H9 (cell line): Measurements from ENCODE around the gene SH3BP5. TPM values are rescaled to one million over a fixed set of nuclear protein-coding genes. Genes with fewer than 3 reads are reported as not detected.
"Not testable (repeated sequence)": the region's sequence is repeated elsewhere in the genome, so short reads cannot be mapped to it uniquely, and the experiment has no call there.

ENCODE experiments used
- DNase-seq: peaks from one replicate; pipeline ENCODE4 v3.0.0-alpha.2; 2017
- H2AFZ ChIP-seq: one replicate; pipeline ENCODE4 v1.6.1; 2013; ENCODE audit warnings: mild to moderate bottlenecking, low read length, control low read depth, moderate library complexity
- H2AK5ac ChIP-seq: 2 replicates; pipeline ENCODE4 v1.6.1; 2013; ENCODE audit warnings: low read length, control low read depth, mixed read lengths; ENCODE audit not compliant: insufficient read length
- H2BK120ac ChIP-seq: one replicate; pipeline ENCODE4 v1.6.1; 2013; ENCODE audit warnings: low read depth, mild to moderate bottlenecking, low read length, control low read depth, inconsistent platforms; ENCODE audit not compliant: poor library complexity, severe bottlenecking
- H2BK12ac ChIP-seq: 2 replicates; pipeline ENCODE4 v1.6.1; 2013; ENCODE audit warnings: low read length, control low read depth, mixed read lengths, low read depth; ENCODE audit not compliant: insufficient read length
- H2BK15ac ChIP-seq: 2 replicates; pipeline ENCODE4 v1.6.1; 2013; ENCODE audit warnings: low read depth, low read length, control low read depth
- H2BK20ac ChIP-seq: one replicate; pipeline ENCODE4 v1.6.1; 2013; ENCODE audit warnings: low read depth, mild to moderate bottlenecking, low read length, control low read depth, inconsistent platforms; ENCODE audit not compliant: poor library complexity, severe bottlenecking
- H2BK5ac ChIP-seq: 2 replicates; pipeline ENCODE4 v1.6.1; 2013; ENCODE audit warnings: low read length, control low read depth, mixed read lengths; ENCODE audit not compliant: insufficient read length
- H3K14ac ChIP-seq: 2 replicates; pipeline ENCODE4 v1.6.1; 2013; ENCODE audit warnings: low read length, control low read depth; ENCODE audit not compliant: insufficient read depth
- H3K18ac ChIP-seq: 2 replicates; pipeline ENCODE4 v1.6.1; 2013; ENCODE audit warnings: low read depth, mild to moderate bottlenecking, mixed read lengths, low read length, control low read depth; ENCODE audit not compliant: insufficient read length
- H3K23ac ChIP-seq: 2 replicates; pipeline ENCODE4 v1.6.1; 2013; ENCODE audit warnings: low read length, control low read depth, mixed read lengths, low read depth; ENCODE audit not compliant: insufficient read length
- H3K23me2 ChIP-seq: 2 replicates; pipeline ENCODE4 v1.6.1; 2013; ENCODE audit warnings: low read depth, mild to moderate bottlenecking, mixed read lengths, low read length, control low read depth; ENCODE audit not compliant: insufficient read length, poor library complexity, severe bottlenecking
- H3K27ac ChIP-seq: 2 replicates; pipeline ENCODE4 v1.5.1; 2013; ENCODE audit warnings: low read length, control low read depth, mixed read lengths, low read depth; ENCODE audit not compliant: insufficient read length
- H3K27me3 ChIP-seq: 2 replicates; pipeline ENCODE4 v1.6.1; 2013; ENCODE audit warnings: low read length, control low read depth, inconsistent platforms; ENCODE audit not compliant: insufficient read depth
- H3K4ac ChIP-seq: 2 replicates; pipeline ENCODE4 v1.6.1; 2013; ENCODE audit warnings: low read depth, mild to moderate bottlenecking, control low read depth, inconsistent platforms, low read length, moderate library complexity
- H3K4me1 ChIP-seq: 2 replicates; pipeline ENCODE4 v1.6.1; 2013; ENCODE audit warnings: low read length, control low read depth, inconsistent platforms; ENCODE audit not compliant: insufficient read depth
- H3K4me2 ChIP-seq: 2 replicates; pipeline ENCODE4 v1.6.1; 2013; ENCODE audit warnings: low read length, control low read depth, mixed read lengths; ENCODE audit not compliant: insufficient read length, insufficient read depth
- H3K56ac ChIP-seq: 2 replicates; pipeline ENCODE4 v1.6.1; 2013; ENCODE audit warnings: low read depth, mild to moderate bottlenecking, mixed read lengths, low read length, control low read depth; ENCODE audit not compliant: insufficient read length
- H3K79me1 ChIP-seq: 2 replicates; pipeline ENCODE4 v1.6.1; 2013; ENCODE audit warnings: low read depth, mild to moderate bottlenecking, moderate library complexity, low read length, control low read depth, inconsistent platforms; ENCODE audit not compliant: insufficient read depth, poor library complexity, severe bottlenecking
- H3K79me2 ChIP-seq: 2 replicates; pipeline ENCODE4 v1.6.1; 2013; ENCODE audit warnings: low read length, control low read depth, inconsistent platforms; ENCODE audit not compliant: insufficient read depth
- H3K9ac ChIP-seq: 2 replicates; pipeline ENCODE4 v1.6.1; 2013; ENCODE audit warnings: low read length, control low read depth, mixed read lengths; ENCODE audit not compliant: insufficient read length; ENCODE audit errors: extremely low read depth
- H3K9me3 ChIP-seq: one replicate; pipeline ENCODE4 v1.6.1; 2013; ENCODE audit warnings: low read depth, low read length, inconsistent platforms; ENCODE audit not compliant: control insufficient read depth
- H3T11ph ChIP-seq: one replicate; pipeline ENCODE4 v1.6.1; 2013; ENCODE audit warnings: mild to moderate bottlenecking, low read length, control low read depth, inconsistent platforms
- H4K20me1 ChIP-seq: one replicate; pipeline ENCODE4 v1.6.1; 2013; ENCODE audit not compliant: control insufficient read depth, insufficient read length, insufficient read depth
- H4K5ac ChIP-seq: 2 replicates; pipeline ENCODE4 v1.6.1; 2013; ENCODE audit warnings: low read depth, mild to moderate bottlenecking, mixed read lengths, low read length, control low read depth; ENCODE audit not compliant: insufficient read length
- H4K8ac ChIP-seq: replicated peaks from 2 replicates; pipeline ENCODE4 v1.6.1; 2013; ENCODE audit warnings: low read length, control low read depth, mixed read lengths, low read depth; ENCODE audit not compliant: insufficient read length
- H4K91ac ChIP-seq: 2 replicates; pipeline ENCODE4 v1.6.1; 2013; ENCODE audit warnings: low read depth, mild to moderate bottlenecking, moderate library complexity, mixed read lengths, low read length, control low read depth; ENCODE audit not compliant: insufficient read length
- H3K27ac Mint-ChIP-seq, 3 experiments: 2 replicates in 2 of 3; 3 replicates in 1 of 3; pipeline ENCODE4 v1.8.0; 2020 to 2021; ENCODE audit warnings: mixed read lengths in 3 of 3, mild to moderate bottlenecking in 1 of 3, moderate library complexity in 1 of 3
- H3K27me3 Mint-ChIP-seq: 2 replicates; pipeline ENCODE4 v1.8.0; 2021; ENCODE audit warnings: low read depth, mild to moderate bottlenecking, moderate library complexity, mixed read lengths
- H3K36me3 Mint-ChIP-seq, 3 experiments: 2 replicates in 2 of 3; 3 replicates in 1 of 3; pipeline ENCODE4 v1.8.0; 2020 to 2021; ENCODE audit warnings: low read depth in 3 of 3, mixed read lengths in 3 of 3; ENCODE audit not compliant: insufficient read depth in 1 of 3
- H3K4me1 Mint-ChIP-seq, 2 experiments: 2 replicates each; pipeline ENCODE4 v1.8.0; 2020; ENCODE audit warnings: mixed read lengths in 2 of 2
- H3K4me3 Mint-ChIP-seq, 2 experiments: 2 replicates in 1 of 2; 3 replicates in 1 of 2; pipeline ENCODE4 v1.8.0; 2020 to 2021; ENCODE audit warnings: mild to moderate bottlenecking in 2 of 2, mixed read lengths in 2 of 2, moderate library complexity in 1 of 2
- H3K9me3 Mint-ChIP-seq, 2 experiments: 2 replicates in 1 of 2; 3 replicates in 1 of 2; pipeline ENCODE4 v1.8.0; 2020; ENCODE audit warnings: mild to moderate bottlenecking in 2 of 2, mixed read lengths in 2 of 2, moderate library complexity in 1 of 2
- CTCF ChIP-seq: fragments of 200-600 bp; sonication (generic); conservative IDR thresholded peaks from 3 replicates; pipeline ENCODE4 v1.8.0; 2021; ENCODE audit warnings: antibody characterized with exemption, mild to moderate bottlenecking
- WGBS: extraction: QIAGEN DNeasy Blood & Tissue Kit; methylation state at CpG from one replicate; pipeline ENCODE4 v1.1.7; 2013; ENCODE audit warnings: missing lambda C conversion rate, low lambda C conversion rate, mixed read lengths; ENCODE audit not compliant: insufficient read length; ENCODE audit errors: extremely low coverage; 5-methylcytosine and 5-hydroxymethylcytosine counted together
- total RNA-seq: library from RNA; stranded (reverse); gene quantifications from 2 replicates; pipeline ENCODE4 v1.2.1, GENCODE V29; 2021

Gene SH3BP5
- total RNA-seq, 1 experiment from 2014 or later, result 6.8 TPM

DNA sequence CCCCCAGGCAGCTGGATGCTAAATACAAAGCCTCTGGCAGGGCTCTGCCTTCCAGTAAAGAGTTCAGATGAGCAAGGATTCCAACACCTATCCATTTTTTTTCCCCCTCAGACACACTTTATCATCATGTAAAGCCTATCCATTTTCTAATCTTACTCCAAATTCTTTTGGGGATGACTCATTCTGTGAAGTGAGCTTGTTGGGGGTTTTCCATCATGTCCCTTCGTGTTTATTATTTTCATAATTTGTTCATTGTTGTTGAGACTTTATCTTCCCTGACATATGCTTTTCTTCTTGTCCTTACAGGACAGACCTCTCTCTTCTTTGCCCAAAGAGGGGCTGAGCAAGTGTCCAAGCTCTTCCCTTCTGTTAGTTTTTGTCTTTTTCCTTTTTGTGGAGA, 34.7 kb upstream of the SH3BP5 start:
- no peaks in the 10 kb centered on the region for H3K9me3 ChIP-seq
- no peaks in the 10 kb centered on the region for H3K4me1 ChIP-seq
- H3K79me1 ChIP-seq, result no peaks in the 10 kb centered on the region
- Mint-ChIP-seq H3K27ac (no peak overlapping the region; a peak in 1 of 7 replicates), H3K27me3 (0 out of 2 replicates have a peak, but pooled peaks cover 3% of the 10 kb centered on the region), H3K9me3 (no peaks in the 10 kb centered on the region), H3K4me1 (peaks cover 6% of the 10 kb centered on the region in 2 experiments; a peak in 3 of 4 replicates), H3K36me3 (no peaks in the 10 kb centered on the region; a peak in 1 of 7 replicates), H3K4me3 (no peak overlapping the region)
- H2BK12ac ChIP-seq, result no peak overlapping the region
- H4K91ac ChIP-seq, result no peak overlapping the region
- no peak for DNase-seq
- no peaks in the 10 kb centered on the region; the same call in 1 of the 2 replicates for H3K27me3 ChIP-seq
- no peaks in the 10 kb centered on the region for H4K20me1 ChIP-seq
- no peak overlapping the region for H4K8ac ChIP-seq
- no peak overlapping the region for H2BK5ac ChIP-seq
- no peak overlapping the region for H2BK15ac ChIP-seq
- no peak overlapping the region for H2AK5ac ChIP-seq
- no peak overlapping the region for H2BK120ac ChIP-seq
- no peaks in the 10 kb centered on the region for H3K79me2 ChIP-seq
- no peak overlapping the region for H3K9ac ChIP-seq
- no peak overlapping the region for H3K4ac ChIP-seq
- no peak for TF ChIP-seq CTCF
- H3K23me2 ChIP-seq, result no peaks in the 10 kb centered on the region
- no peak overlapping the region for H3K14ac ChIP-seq
- H4K5ac ChIP-seq, result no peak overlapping the region
- H3K23ac ChIP-seq, result no peak overlapping the region
- no peak overlapping the region for H2BK20ac ChIP-seq
- H2AFZ ChIP-seq, result no peak overlapping the region
- H3K4me2 ChIP-seq, result no peak overlapping the region
- no peak overlapping the region for H3K27ac ChIP-seq
- H3K18ac ChIP-seq, result no peak overlapping the region
- H3T11ph ChIP-seq, result no peak overlapping the region
- WGBS, result no CpG with 5 or more reads among the region's 1 CpG
- H3K56ac ChIP-seq, result no peak overlapping the region

DNA sequence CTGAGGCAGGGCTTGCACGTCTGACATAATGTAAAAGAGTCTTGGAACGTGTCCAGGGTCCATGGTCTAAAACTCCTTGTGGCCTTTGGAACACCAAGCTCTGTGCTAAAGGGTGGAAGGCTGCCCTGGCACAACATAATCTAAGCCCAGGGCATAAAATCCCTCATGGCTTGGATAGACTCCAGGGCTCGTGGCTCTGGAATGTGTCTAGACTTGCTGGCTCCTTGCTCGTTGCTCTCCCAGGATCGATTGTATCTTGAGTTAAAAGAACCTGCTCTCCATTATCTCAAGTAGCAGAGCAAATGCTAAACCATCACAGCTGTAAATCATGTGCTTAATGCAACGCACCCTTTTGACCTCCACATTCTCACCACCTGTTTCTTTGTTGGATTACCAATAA, 31.7 kb upstream of the SH3BP5 start:
- not testable (repeated sequence) for H3K18ac ChIP-seq, H3K27ac Mint-ChIP-seq
- WGBS, result no CpG with 5 or more reads among the region's 6 CpGs

More for the DNA sequence above, 31.7 kb upstream of the SH3BP5 start:
- H3K27me3 ChIP-seq, H3T11ph ChIP-seq, H4K91ac ChIP-seq, H2AFZ ChIP-seq, H3K4me2 ChIP-seq, H2BK5ac ChIP-seq, H3K23ac ChIP-seq, H2BK15ac ChIP-seq, H3K9me3 ChIP-seq, H3K9me3 Mint-ChIP-seq, H2AK5ac ChIP-seq, H4K5ac ChIP-seq, H4K8ac ChIP-seq, H3K23me2 ChIP-seq, H3K27me3 Mint-ChIP-seq, H3K56ac ChIP-seq, H3K79me1 ChIP-seq, H2BK120ac ChIP-seq, H3K4ac ChIP-seq, H2BK12ac ChIP-seq, H2BK20ac ChIP-seq, H3K14ac ChIP-seq, H3K4me1 ChIP-seq, H4K20me1 ChIP-seq, H3K79me2 ChIP-seq, DNase-seq, H3K4me3 Mint-ChIP-seq, H3K27ac ChIP-seq, H3K36me3 Mint-ChIP-seq, H3K9ac ChIP-seq: not testable (repeated sequence)
- H3K4me1 Mint-ChIP-seq, result peaks cover 21% of the 10 kb centered on the region in 2 experiments
